Measurements from ENCODE around the gene C11orf71. TPM values are rescaled to one million over a fixed set of nuclear protein-coding genes. Genes with fewer than 3 reads are reported as not detected.

Gene C11orf71
- total RNA-seq, 2 experiments from 2014 or later, result 8.2 to 8.4 TPM

- no peaks in the 10 kb centered on the region for H3K36me3 Mint-ChIP-seq (ENCODE audit: low read depth)
- peaks cover 18% of the 10 kb centered on the region for H3K27me3 Mint-ChIP-seq (ENCODE audit: low read depth)
- no peak for ATAC-seq
- no peaks in the 10 kb centered on the region for H3K9me3 Mint-ChIP-seq (ENCODE audit: insufficient read depth)
- ChIA-PET CTCF (no interaction called here), POLR2A (no interaction called here)
- no peak for DNase-seq
- H3K27ac Mint-ChIP-seq, result no peak overlapping the region
- H3K4me3 Mint-ChIP-seq, result no peak overlapping the region
- H3K4me1 Mint-ChIP-seq (ENCODE audit: low read depth), result no peaks in the 10 kb centered on the region
These were observed 31.2 kb downstream of the C11orf71 start for GRCh38 chr11:114368918-114369680.

- no peak overlapping the region for H3K4me3 Mint-ChIP-seq
- ATAC-seq (no peak), DNase-seq (no peak)
- H3K27ac Mint-ChIP-seq, result no peak overlapping the region
- H3K36me3 Mint-ChIP-seq (ENCODE audit: low read depth), result no peaks in the 10 kb centered on the region
- H3K4me1 Mint-ChIP-seq (ENCODE audit: low read depth), result no peaks in the 10 kb centered on the region
- POLR2A ChIA-PET, result no interaction called here
- CTCF ChIA-PET, result interaction anchor here (0.8 to 1.8 kb wide), 2 partner anchors 8 to 27 kb away, joined by 3 to 5 read pairs; no protein-coding TSS in a partner anchor
- H3K9me3 Mint-ChIP-seq (ENCODE audit: insufficient read depth), result no peaks in the 10 kb centered on the region
- H3K27me3 Mint-ChIP-seq (ENCODE audit: low read depth), result peaks cover 22% of the 10 kb centered on the region
These were observed 32.9 kb downstream of the C11orf71 start for GRCh38 chr11:114367244-114367957.

- Mint-ChIP-seq H3K4me3 (no peak overlapping the region), H3K27me3 (ENCODE audit: low read depth) (peaks cover 25% of the 10 kb centered on the region), H3K27ac (no peak overlapping the region), H3K9me3 (ENCODE audit: insufficient read depth) (no peaks in the 10 kb centered on the region), H3K36me3 (ENCODE audit: low read depth) (no peaks in the 10 kb centered on the region), H3K4me1 (ENCODE audit: low read depth) (no peaks in the 10 kb centered on the region)
- POLR2A ChIA-PET, result no interaction called here
- ATAC-seq (no peak), DNase-seq (no peak)
- CTCF ChIA-PET, result interaction anchor here (1.8 kb wide), 1 partner anchor 26 kb away, joined by 5 read pairs; no protein-coding TSS in a partner anchor
These were observed 33.7 kb downstream of the C11orf71 start for GRCh38 chr11:114366331-114367243.

- H3K4me1 Mint-ChIP-seq (ENCODE audit: low read depth), result no peaks in the 10 kb centered on the region
- H3K4me3 Mint-ChIP-seq, result no peak overlapping the region
- POLR2A ChIA-PET, result no interaction called here
- no peak overlapping the region for H3K27ac Mint-ChIP-seq
- CTCF ChIA-PET, result no interaction called here
- DNase-seq (no peak), ATAC-seq (no peak)
- no peaks in the 10 kb centered on the region for H3K9me3 Mint-ChIP-seq (ENCODE audit: insufficient read depth)
- peaks cover 25% of the 10 kb centered on the region for H3K27me3 Mint-ChIP-seq (ENCODE audit: low read depth)
- H3K36me3 Mint-ChIP-seq (ENCODE audit: low read depth), result no peaks in the 10 kb centered on the region
These were observed 37.4 kb downstream of the C11orf71 start for GRCh38 chr11:114362958-114363357.

GRCh38 chr11:114362326-114362725, 38.0 kb downstream of the C11orf71 start:
- Mint-ChIP-seq H3K4me3 (no peak overlapping the region), H3K36me3 (ENCODE audit: low read depth) (no peaks in the 10 kb centered on the region), H3K9me3 (ENCODE audit: insufficient read depth) (no peaks in the 10 kb centered on the region), H3K4me1 (ENCODE audit: low read depth) (no peaks in the 10 kb centered on the region), H3K27ac (no peak overlapping the region), H3K27me3 (ENCODE audit: low read depth) (peaks cover 21% of the 10 kb centered on the region)
- ChIA-PET CTCF (interaction anchor here (0.6 kb wide), 1 partner anchor 87 kb away, joined by 3 read pairs; no protein-coding TSS in a partner anchor), POLR2A (no interaction called here)
- ATAC-seq, result no peak
- DNase-seq, result no peak

- CTCF ChIA-PET, result interaction anchor here (1.0 to 1.1 kb wide), 2 partner anchors 8 to 19 kb away, joined by 3 read pairs; no protein-coding TSS in a partner anchor
- no peaks in the 10 kb centered on the region for H3K4me1 Mint-ChIP-seq (ENCODE audit: low read depth)
- ATAC-seq, result no peak
- H3K27ac Mint-ChIP-seq, result no peak overlapping the region
- no peak overlapping the region for H3K4me3 Mint-ChIP-seq
- POLR2A ChIA-PET, result no interaction called here
- DNase-seq, result no peak
- H3K27me3 Mint-ChIP-seq (ENCODE audit: low read depth), result peaks cover 20% of the 10 kb centered on the region
- H3K36me3 Mint-ChIP-seq (ENCODE audit: low read depth), result no peaks in the 10 kb centered on the region
- H3K9me3 Mint-ChIP-seq (ENCODE audit: insufficient read depth), result no peaks in the 10 kb centered on the region
These were observed 41.0 kb downstream of the C11orf71 start for GRCh38 chr11:114359342-114359741.

GRCh38 chr11:114358716-114359115, 41.6 kb downstream of the C11orf71 start:
- Mint-ChIP-seq H3K27me3 (ENCODE audit: low read depth) (peaks cover 16% of the 10 kb centered on the region), H3K4me3 (no peak overlapping the region), H3K9me3 (ENCODE audit: insufficient read depth) (no peaks in the 10 kb centered on the region), H3K36me3 (ENCODE audit: low read depth) (no peaks in the 10 kb centered on the region), H3K4me1 (ENCODE audit: low read depth) (no peaks in the 10 kb centered on the region), H3K27ac (no peak overlapping the region)
- CTCF ChIA-PET, result interaction anchor here (1.0 to 1.1 kb wide), 2 partner anchors 9 to 18 kb away, joined by 3 read pairs; no protein-coding TSS in a partner anchor
- DNase-seq (no peak), ATAC-seq (no peak)
- POLR2A ChIA-PET, result no interaction called here

GRCh38 chr11:114354076-114354475, 46.2 kb downstream of the C11orf71 start:
- DNase-seq, result no peak
- Mint-ChIP-seq H3K4me3 (no peak overlapping the region), H3K27me3 (ENCODE audit: low read depth) (peaks cover 4% of the 10 kb centered on the region), H3K27ac (no peak overlapping the region), H3K4me1 (ENCODE audit: low read depth) (peaks cover 2% of the 10 kb centered on the region), H3K9me3 (ENCODE audit: insufficient read depth) (no peaks in the 10 kb centered on the region), H3K36me3 (ENCODE audit: low read depth) (no peaks in the 10 kb centered on the region)
- ChIA-PET CTCF (no interaction called here), POLR2A (no interaction called here)
- ATAC-seq, result no peak

GRCh38 chr11:114353443-114353842, 46.9 kb downstream of the C11orf71 start:
- Mint-ChIP-seq H3K4me1 (ENCODE audit: low read depth) (peaks cover 2% of the 10 kb centered on the region), H3K27ac (no peak overlapping the region), H3K27me3 (ENCODE audit: low read depth) (peaks cover 4% of the 10 kb centered on the region), H3K4me3 (no peak overlapping the region), H3K9me3 (ENCODE audit: insufficient read depth) (no peaks in the 10 kb centered on the region), H3K36me3 (ENCODE audit: low read depth) (no peaks in the 10 kb centered on the region)
- ATAC-seq, result no peak
- no peak for DNase-seq
- CTCF ChIA-PET, result no interaction called here
- POLR2A ChIA-PET, result no interaction called here

- H3K9me3 Mint-ChIP-seq (ENCODE audit: insufficient read depth), result no peaks in the 10 kb centered on the region
- H3K27ac Mint-ChIP-seq, result no peak overlapping the region
- ChIA-PET POLR2A (no interaction called here), CTCF (no interaction called here)
- H3K36me3 Mint-ChIP-seq (ENCODE audit: low read depth), result no peaks in the 10 kb centered on the region
- peaks cover 2% of the 10 kb centered on the region for H3K27me3 Mint-ChIP-seq (ENCODE audit: low read depth)
- no peak for DNase-seq
- H3K4me1 Mint-ChIP-seq (ENCODE audit: low read depth), result peaks cover 7% of the 10 kb centered on the region
- no peak for ATAC-seq
- no peak overlapping the region for H3K4me3 Mint-ChIP-seq
These were observed 50.3 kb downstream of the C11orf71 start for GRCh38 chr11:114350022-114350421.

Measured in activated CD8-positive, alpha-beta T cell treated with anti-CD3 and anti-CD28 coated beads, Interleukin-2, amount 10 ng/mL, durations not matched to agents 7 days and 5 days (primary cell).